Prostate gland (tissue), 2 donors: ENCODE measurements around the gene NABP1. TPM values are rescaled to one million over a fixed set of nuclear protein-coding genes. Genes with fewer than 3 reads are reported as not detected.
A peak's percentile ranks its signal among the peaks of the same experiment; 100 is the strongest.

Source experiments
- DNase-seq: peaks from one replicate; pipeline ENCODE4 v3.0.0-alpha.2; 2019; ENCODE audit warnings: low spot score
- H3K27ac ChIP-seq, 2 donors: fragments of 200-600 bp; sonication (generic); 2 replicates each; pipeline ENCODE4 v1.5.1; 2017 to 2019
- H3K27me3 ChIP-seq: fragments of 200-600 bp; sonication (generic); replicated peaks from 2 replicates; pipeline ENCODE4 v1.5.1; 2019; ENCODE audit not compliant: insufficient read depth
- H3K36me3 ChIP-seq, 2 donors: fragments of 200-600 bp; sonication (generic); 1 replicate in 1 of 2; 2 replicates in 1 of 2; pipeline versions ENCODE4 v1.5.1 to v1.8.1; 2017 to 2019
- H3K4me1 ChIP-seq: fragments of 200-600 bp; sonication (generic); replicated peaks from 2 replicates; pipeline ENCODE4 v1.5.1; 2019
- H3K4me3 ChIP-seq, 2 donors: fragments of 200-600 bp; sonication (generic); 2 replicates each; pipeline ENCODE4 v1.5.1; 2017 to 2019
- H3K9me3 ChIP-seq: fragments of 200-600 bp; sonication (generic); 2 replicates; pipeline ENCODE4 v1.5.1; 2017
- CTCF ChIP-seq, 4 experiments: fragments of 200-600 bp in 2 of 4; fragments of 450-650 bp in 2 of 4; sonication (generic) in 2 of 4; IDR thresholded peaks; 1 replicate in 3 of 4; 2 replicates in 1 of 4; pipeline ENCODE4 v1.5.1; 2016 to 2019; ENCODE audit warnings: antibody characterized with exemption in 4 of 4, mild to moderate bottlenecking in 2 of 4, moderate library complexity in 2 of 4
- POLR2A ChIP-seq: fragments of 450-650 bp; IDR thresholded peaks from one replicate; pipeline ENCODE4 v1.6.1; 2016; ENCODE audit warnings: antibody characterized with exemption, mild to moderate bottlenecking
- POLR2AphosphoS5 ChIP-seq: sonication (generic); formaldehyde crosslinking; IDR thresholded peaks from one replicate; pipeline ENCODE4 v1.6.1; 2017; ENCODE audit warnings: antibody characterized with exemption
- WGBS: methylation state at CpG from one replicate; pipeline ENCODE4 v1.1.5; 2018; 5-methylcytosine and 5-hydroxymethylcytosine counted together
- intact Hi-C: fragments of 100-400 bp; cut with DNase I; formaldehyde crosslinking; loops from one replicate; pipeline ENCODE4 v1.14.2; 2022
- total RNA-seq, 2 donors: library from RNA; depleted of rRNA; stranded (reverse); fragments of >200 nt; gene quantifications; one replicate each; pipeline ENCODE4 v1.1.0, GENCODE V29; 2016

NABP1 gene
- total RNA-seq, 2 donors from 2014 or later = 3.8 to 28.3 TPM

- H3K4me1 ChIP-seq = no peaks in the 10 kb centered on the region
- H3K4me3 ChIP-seq = no peak overlapping the region
- no peaks in the 10 kb centered on the region for H3K9me3 ChIP-seq
- no peak for DNase-seq
- H3K36me3 ChIP-seq = no peaks in the 10 kb centered on the region
- 69% methylated on average over 2 of the region's 2 CpGs for WGBS
- no peaks in the 10 kb centered on the region for H3K27me3 ChIP-seq
- no peak overlapping the region for H3K27ac ChIP-seq
- intact Hi-C loops = loop anchor here (2.0 to 10.0 kb wide), 2 partner anchors 122 to 176 kb away; no protein-coding TSS in a partner anchor
- TF ChIP-seq POLR2A = no peak
- no peak for TF ChIP-seq POLR2AphosphoS5
- no peak for TF ChIP-seq CTCF (IDR thresholded peaks at IDR 0.05)
Measured at GRCh38 chr2:191688934-191689695, 11.2 kb downstream of the NABP1 start.

- H3K9me3 ChIP-seq = no peaks in the 10 kb centered on the region
- H3K27ac ChIP-seq = no peak overlapping the region
- no peak for DNase-seq
- 70% methylated on average over 3 of the region's 3 CpGs for WGBS
- TF ChIP-seq CTCF (IDR thresholded peaks at IDR 0.05) (no peak), POLR2AphosphoS5 (no peak), POLR2A (no peak)
- no peaks in the 10 kb centered on the region for H3K27me3 ChIP-seq
- H3K4me1 ChIP-seq = no peaks in the 10 kb centered on the region
- H3K36me3 ChIP-seq = no peaks in the 10 kb centered on the region
- intact Hi-C loops = no loop called here
- H3K4me3 ChIP-seq = no peak overlapping the region
Measured at GRCh38 chr2:191690327-191690726, 12.4 kb downstream of the NABP1 start.

GRCh38 chr2:191691016-191691735 is 13.2 kb downstream of the NABP1 start:
- H3K4me3 ChIP-seq = no peak overlapping the region
- no peaks in the 10 kb centered on the region for H3K9me3 ChIP-seq
- no peaks in the 10 kb centered on the region for H3K4me1 ChIP-seq
- peak; percentile 58 for DNase-seq
- TF ChIP-seq POLR2A (no peak), CTCF (IDR thresholded peaks at IDR 0.05) (peak in 3 of 4 experiments; percentile 50 to 76 (median 75)), POLR2AphosphoS5 (peak; percentile 64)
- H3K27me3 ChIP-seq = no peaks in the 10 kb centered on the region
- WGBS = 21% methylated on average over 5 of the region's 5 CpGs
- no peak overlapping the region for H3K27ac ChIP-seq
- no peaks in the 10 kb centered on the region for H3K36me3 ChIP-seq
- intact Hi-C loops = no loop called here

- DNase-seq = no peak
- H3K4me1 ChIP-seq = no peaks in the 10 kb centered on the region
- H3K9me3 ChIP-seq = no peaks in the 10 kb centered on the region
- no peaks in the 10 kb centered on the region for H3K27me3 ChIP-seq
- H3K27ac ChIP-seq = no peak overlapping the region
- no peak overlapping the region for H3K4me3 ChIP-seq
- WGBS = 71% methylated on average over 4 of the region's 4 CpGs
- no peak for TF ChIP-seq CTCF (IDR thresholded peaks at IDR 0.05)
- no peak for TF ChIP-seq POLR2A
- TF ChIP-seq POLR2AphosphoS5 = no peak
- no peaks in the 10 kb centered on the region for H3K36me3 ChIP-seq
- intact Hi-C loops = no loop called here
Measured at GRCh38 chr2:191691898-191692297, 14.0 kb downstream of the NABP1 start.
